LHCN-M2 (cell line): ENCODE results near the gene MGAT3. TPM values are rescaled to one million over a fixed set of nuclear protein-coding genes. Genes with fewer than 3 reads are reported as not detected.

Experiments
- DNase-seq: peaks from one replicate; pipeline ENCODE4 v3.0.0-alpha.2; 2012; ENCODE audit warnings: low read depth
- total RNA-seq: library from RNA; depleted of rRNA; stranded (reverse); fragments of >200 nt; gene quantifications from 2 replicates; pipeline ENCODE4 v1.2.3, GENCODE V29; 2014; rRNA removed

MGAT3 gene
- total RNA-seq, 1 experiment from 2014 or later: not detected

DNA sequence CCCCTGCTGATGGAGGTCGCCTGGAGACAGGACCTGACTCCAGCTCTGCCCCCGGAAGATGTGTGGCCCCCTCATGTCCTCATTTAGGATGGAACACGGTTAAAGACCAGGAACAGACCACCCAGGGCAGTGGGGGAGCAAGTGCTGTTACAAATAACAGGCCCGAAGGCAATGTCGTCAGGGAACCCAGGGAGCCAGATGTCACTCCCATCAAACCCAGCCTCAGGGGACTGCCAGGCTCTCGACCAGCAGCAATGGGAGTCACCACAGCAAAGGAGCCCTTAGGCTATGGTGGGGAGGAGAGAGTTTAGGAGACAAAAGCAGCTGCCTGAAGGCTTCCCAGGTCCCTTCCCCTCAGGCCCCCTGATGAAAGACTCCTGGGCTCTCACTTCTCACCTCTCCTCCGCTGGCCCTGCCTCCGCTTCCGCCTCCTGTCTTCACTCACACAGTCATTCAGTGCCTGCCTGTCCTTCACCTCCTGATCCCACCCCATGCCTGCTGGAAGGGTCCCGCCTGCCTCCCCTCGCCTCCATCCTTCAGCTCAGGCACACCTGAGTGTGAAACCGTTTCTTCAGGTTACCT lies 71.4 kb downstream of the MGAT3 start:
- DNase-seq: no peak

DNA sequence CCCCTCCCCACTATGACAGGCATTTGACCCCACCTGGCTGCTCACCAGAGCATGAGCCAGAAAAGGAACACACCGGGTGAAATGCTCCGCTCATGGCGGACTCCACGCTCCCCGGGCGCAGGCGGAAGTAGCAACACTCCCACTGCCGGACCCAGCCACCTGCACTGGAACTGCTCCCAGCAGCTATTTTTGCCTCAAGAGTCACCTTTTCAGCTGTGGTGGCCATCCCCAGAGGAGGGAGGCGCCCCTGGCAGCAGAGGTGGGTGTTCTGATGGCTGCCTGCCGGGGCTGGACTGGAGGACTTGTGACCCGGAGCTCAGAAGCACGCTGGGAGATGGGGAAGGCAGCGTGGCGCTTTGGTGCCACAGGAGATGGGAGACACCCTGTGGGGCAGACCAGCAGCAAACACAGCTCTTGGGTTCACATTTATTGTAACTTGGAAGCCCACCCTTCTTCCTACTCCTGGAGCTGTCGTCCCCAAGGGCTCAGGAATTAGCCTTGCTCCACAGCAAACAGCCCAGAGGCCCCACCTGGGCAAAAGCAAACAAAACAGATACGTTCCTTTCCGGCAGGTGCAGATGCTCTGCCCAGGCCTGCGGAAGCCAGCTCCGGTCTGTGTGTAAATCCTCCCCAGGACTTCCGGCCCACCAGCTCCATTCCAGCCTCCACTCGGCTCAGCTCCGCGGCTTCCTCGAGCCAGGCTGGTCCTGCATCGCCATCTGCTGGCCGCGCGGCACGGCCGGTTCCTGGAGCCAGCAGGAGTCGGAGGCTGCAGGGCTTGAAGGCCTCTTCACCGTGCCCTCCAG lies 72.1 kb downstream of the MGAT3 start:
- DNase-seq: peak; percentile 81

DNA sequence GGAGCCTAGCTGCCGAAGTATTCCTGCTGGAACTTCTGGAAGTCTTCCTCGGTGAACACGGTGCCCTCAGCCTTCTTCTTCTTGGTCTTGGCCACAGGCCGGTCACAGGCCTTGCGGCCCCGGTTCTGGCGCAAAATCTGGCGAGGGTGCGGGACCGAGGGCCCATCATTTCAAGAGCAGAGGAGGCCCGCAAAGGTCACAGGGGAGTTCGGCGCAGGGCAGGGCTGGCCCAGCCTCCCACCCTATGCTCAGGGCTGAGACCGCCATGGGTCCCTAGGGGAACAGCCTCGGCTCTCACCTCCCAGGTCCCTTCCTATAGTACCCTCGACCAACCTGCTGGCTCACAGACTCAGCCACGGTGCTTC lies 72.7 kb downstream of the MGAT3 start:
- no peak for DNase-seq

DNA sequence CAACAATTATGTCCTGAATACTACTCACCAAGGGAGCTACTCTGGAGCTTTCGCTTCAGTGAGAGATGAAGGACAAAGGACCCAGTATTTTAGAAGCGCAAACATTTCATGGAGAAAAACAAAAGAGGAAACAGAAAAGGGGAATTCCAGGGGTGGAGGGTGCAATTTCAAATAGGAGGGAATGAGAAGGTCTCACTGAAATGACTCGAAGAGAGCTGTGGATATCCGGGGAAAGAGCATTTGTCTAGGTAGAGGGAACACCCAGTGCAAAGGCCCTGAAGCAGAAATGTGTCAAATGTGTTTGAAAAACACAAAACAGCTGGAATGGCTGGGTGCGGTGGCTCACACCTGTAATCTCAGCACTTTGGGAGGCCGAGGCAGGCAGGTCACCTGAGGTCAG lies 73.3 kb downstream of the MGAT3 start:
- no peak for DNase-seq

- peak; percentile 57 for DNase-seq
Observed at GRCh38 chr22:39530692-39531331, 74.0 kb downstream of the MGAT3 start.

DNA sequence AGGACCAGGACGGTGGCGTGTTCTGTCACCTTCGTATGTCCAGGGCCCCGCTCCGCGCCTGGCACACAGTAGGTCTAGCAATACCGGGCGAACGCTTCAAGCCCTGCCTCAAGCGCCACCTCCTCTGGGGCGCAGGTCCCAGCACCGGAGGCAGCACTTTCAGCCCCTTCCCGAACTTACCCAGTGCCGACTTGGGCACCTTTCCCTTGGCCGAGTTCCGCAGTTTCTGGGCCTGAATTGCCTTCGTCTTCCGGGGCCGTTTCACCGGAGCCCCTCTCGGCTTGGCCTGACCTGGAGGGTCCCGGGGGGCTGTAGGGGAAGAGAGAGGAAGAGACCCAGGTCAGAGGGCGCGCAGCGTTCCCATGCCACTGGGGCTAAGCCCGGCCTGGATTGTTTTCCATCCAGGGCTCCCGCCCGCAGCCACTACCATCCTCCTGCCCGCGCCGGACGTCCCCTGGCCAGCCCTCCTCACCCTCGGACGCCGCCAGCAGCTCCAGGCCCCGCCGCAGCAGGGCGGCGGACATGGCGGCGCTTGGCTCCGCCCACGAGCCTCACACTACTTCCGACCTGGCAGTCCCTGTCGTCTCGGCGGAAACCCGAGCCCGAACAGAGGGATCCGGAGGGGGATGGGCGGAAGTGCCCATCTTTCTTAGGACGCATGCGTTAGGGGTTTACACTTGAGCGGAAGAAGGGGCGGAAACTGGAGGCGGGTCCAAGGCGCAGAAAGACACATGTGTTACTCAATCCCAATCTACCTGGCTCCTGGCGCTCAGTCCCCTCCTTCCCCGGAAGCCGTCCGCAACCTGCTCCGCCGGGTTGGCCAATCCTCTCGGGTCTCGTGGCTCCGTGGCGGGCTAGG lies 75.6 kb downstream of the MGAT3 start, which contains the start of gene RPS19BP1:
RPS19BP1 (minus strand) TSS at position 534 of the 859 bp plus-strand sequence; CDS start at position 524, 10 bp downstream.
- peak; percentile 98 for DNase-seq

GRCh38 chr22:39534092-39534506 lies 77.3 kb downstream of the MGAT3 start:
- no peak for DNase-seq

- peak; percentile 55 for DNase-seq
Observed at GRCh38 chr22:39534591-39535356, 78.0 kb downstream of the MGAT3 start.

DNA sequence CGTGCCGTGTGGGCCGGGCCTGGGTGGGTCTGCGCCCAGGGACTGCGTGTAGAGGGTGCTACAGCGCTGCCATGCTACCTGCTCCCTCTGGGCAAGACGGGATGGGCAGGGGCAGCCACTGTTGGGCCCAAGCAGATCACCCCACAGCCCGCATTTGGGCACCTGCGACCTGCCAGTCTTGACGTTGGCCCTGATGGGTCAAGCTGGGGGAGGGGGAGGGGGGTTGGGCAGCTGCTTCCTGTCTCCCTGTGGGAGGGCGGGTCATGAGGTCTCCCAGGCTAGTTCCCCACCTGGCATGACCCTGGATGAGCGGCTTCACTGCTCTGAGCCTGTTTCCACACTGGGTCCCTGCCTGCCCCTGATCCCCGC lies 78.5 kb downstream of the MGAT3 start:
- no peak for DNase-seq

GRCh38 chr22:39535831-39536449 lies 79.1 kb downstream of the MGAT3 start:
- no peak for DNase-seq

GRCh38 chr22:39536711-39537110 lies 79.9 kb downstream of the MGAT3 start:
- DNase-seq: no peak

DNA sequence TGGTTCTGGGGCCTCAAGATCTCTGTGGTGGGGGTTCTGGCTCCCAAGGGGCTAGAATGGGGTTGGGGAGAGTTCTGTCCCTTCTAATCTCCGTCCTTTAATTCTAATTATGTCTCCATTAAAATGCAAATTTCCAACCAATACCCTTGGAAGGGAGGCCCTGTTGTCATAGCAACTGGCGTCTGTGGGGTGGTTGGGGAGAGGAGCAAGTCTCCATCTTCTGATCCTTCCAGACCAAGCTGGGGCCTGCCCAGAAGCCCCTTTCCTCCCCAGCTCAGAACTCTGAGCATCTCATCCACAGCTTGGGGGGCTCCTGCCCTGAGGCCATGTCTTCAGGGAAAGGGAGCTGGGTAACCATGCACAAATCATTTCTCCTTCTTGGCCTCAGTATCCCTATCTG lies 81.2 kb downstream of the MGAT3 start:
- no peak for DNase-seq

Other genes starting within 250 kb of the MGAT3 start
- gene PDGFB, start 212.0 kb upstream of the MGAT3 start, total RNA-seq: 1.2 and 4.1 TPM in 2 replicates
- gene RPL3, start 137.4 kb upstream of the MGAT3 start, total RNA-seq: 1,098 and 1,908 TPM in 2 replicates
- 0.45 and 4.0 TPM in 2 replicates for gene SYNGR1, start 107.0 kb upstream of the MGAT3 start, total RNA-seq
- 14.8 and 16.2 TPM in 2 replicates for gene TAB1, start 57.2 kb upstream of the MGAT3 start, total RNA-seq
- gene MIEF1, start 45.3 kb downstream of the MGAT3 start, total RNA-seq: 27.9 and 33.0 TPM in 2 replicates
- gene ATF4, start 63.5 kb downstream of the MGAT3 start, total RNA-seq: 181 and 185 TPM in 2 replicates
- gene RPS19BP1, start 75.7 kb downstream of the MGAT3 start, total RNA-seq: 104 and 123 TPM in 2 replicates
- not detected in 2 replicates for gene CACNA1I, start 113.7 kb downstream of the MGAT3 start, total RNA-seq